ENCODE data around the gene UBAP2.

Gene UBAP2

DNA sequence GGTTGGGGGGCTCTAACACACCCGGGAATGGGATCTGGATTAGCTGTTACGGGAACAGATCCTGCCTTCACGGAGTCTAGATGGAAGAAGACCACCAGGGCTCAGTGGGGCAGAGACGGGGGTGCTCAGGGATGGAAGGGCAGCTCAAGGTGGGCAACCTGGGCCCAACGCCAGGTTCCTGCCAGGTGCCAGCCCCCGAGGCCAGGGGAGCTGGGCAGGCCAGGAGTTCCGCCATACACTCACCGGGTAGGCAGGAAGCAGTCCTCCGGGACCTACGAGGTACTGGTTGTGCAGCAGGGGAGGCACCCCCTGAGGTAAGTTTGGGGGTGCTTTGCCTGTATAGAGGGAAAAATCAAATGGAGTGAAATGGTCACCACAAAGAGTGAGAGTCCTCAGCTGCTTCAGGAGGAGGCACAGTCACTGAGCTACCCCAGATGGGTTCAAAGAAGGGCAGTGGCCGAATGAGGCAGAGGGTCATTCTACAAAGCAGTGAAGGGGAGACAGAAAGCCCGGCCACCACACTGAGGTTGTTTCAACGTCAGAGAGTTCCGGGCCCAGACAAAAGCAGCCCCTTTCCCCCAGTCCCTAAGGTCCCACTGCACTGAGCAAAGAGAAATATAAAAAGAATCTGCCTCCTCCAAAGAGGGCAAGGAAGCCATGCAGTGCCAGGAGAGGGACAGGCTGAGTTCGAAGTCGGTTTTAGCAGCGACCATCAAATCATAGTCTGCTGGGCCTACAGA lies 121.8 kb downstream of the UBAP2 start:
- in situ Hi-C loops (cut with MboI; ENCODE audit: low sequenced_read_pairs) = no loop called here

DNA sequence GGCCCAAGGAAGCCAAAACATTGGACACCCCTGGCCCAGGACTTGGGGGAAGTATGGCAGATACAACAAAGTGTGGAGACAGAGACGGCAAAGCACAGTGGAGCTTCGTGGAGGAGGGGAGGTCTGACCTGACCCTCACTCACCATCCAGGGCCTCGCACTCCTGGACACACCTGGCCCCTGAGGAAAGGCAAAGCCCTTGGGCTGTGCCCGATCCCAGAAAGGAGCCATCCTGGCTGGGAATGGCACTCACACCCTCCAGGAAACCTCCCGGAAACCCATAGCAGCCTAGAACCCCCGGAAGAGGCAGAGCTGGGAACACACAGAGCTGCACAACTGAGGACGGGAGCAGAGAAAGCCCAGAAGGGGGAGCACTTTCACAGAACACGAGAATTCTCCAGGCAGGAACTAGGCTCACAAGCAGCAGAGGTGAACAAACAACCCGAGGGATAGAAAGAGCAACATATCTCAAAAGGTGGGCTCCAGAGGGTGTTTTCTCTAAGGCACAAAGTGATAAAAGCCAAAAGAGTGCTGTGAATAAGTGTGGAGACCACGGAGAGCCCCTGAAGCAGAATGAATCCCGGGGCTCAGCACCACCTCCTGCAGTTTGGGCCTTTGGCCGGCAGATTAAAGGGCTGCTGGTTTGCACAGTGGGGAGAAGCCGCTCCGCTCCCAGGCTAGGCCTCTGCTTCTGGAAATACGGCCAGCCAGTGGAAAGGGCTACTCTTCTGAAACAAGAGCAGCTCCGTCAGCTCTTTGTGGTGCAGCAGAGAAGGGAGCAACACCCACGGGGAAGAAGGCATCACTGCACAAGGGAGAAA lies 123.5 kb downstream of the UBAP2 start:
- in situ Hi-C loops (cut with MboI; ENCODE audit: low sequenced_read_pairs) = no loop called here

DNA sequence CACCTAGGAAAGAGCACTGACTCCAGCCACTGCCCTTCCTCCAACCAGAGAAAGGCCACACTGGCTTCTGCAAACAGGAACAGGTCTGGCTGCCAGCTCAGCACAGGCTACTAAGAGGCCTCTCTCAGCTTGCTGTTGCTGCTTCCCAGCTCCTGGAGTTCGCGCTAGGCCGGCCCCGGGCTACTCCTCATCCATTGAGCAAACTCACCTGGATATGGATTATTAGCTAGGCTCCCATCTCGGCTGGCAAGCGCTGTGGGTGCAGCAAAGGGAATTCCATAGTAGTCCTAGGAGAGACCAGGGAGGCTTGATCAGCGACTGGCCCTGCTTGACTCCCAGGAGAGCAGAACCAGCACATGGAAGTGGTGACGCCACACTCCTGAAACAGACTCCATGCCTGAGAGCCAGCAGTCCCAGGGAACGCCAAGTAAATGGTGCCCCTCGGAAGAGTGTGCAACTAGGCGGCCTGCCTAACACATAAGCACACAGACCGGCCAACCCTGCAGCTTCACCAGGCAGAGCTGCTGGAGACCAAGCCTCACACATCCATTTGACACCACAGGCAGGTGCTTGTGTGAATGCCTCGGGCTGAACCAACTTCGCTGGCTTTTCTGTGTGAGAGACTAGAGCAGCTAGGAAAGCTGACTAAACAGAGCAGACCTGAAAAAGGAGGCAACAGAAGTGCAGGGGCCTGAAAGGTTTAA lies 124.5 kb downstream of the UBAP2 start:
- in situ Hi-C loops (cut with MboI; ENCODE audit: low sequenced_read_pairs) = no loop called here

DNA sequence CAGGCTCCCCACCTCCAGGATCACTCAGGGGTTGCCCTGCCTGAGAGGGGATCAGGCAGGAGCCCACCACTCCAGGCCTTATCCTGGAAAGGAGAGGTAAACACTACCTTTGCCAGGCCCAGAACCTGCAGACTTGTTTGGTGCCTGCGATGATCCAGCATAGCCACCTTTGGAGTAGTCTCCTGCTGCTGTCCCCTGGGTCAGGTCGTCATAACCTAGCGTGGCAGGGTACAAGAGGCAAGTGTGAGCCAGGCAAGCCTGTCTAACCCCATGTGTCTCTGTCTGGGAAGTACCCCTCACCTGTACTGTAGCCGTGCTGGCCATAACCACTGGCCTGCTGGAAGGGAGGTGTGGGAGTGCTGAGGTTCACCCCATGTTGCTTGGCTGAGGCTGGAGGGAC lies 125.6 kb downstream of the UBAP2 start:
- in situ Hi-C loops (cut with MboI; ENCODE audit: low sequenced_read_pairs) = no loop called here

DNA sequence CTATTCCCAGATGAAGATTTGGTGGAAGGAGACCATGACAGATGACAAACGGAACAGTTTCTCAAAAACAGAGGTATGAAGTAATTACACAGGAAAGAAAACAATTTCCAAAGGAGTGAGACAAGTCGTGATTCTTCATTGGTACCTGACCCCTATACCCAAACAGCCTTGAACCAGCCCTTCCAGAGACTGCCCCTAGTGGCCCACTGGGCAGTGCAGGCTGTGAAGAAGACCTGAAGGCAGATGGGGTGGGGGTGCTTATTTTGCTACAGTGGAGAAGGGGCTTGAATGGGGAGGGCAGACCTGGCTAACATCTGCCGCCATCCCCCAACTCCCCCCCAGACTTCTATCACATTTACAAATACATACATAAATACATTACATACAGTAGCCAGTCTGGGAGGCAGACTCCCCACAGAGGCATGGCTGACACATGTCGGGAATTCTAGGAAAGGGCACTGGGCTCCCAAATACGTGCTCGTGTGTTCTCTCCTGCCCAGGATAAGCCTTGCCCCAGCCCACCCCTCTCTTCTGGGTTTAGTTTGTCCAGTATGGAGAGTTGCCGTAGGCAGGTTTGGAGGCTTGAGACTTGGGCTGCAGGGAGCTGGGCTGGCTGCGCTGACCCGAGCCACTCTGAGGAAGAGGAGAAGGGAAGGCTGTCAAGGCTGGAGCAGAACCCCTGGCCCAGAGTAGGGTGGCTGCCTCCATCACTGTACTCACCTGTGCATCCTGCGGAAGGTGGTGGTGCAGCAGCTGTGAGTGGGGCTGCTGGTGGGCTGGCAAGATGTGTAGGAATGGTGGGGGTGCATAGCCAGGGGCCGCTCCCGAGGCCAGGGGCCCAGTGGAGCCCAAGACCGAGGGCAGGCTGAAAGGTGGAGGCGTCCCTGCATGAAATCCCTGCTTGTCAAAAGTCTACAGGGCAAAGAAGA lies 126.5 kb downstream of the UBAP2 start:
- in situ Hi-C loops (cut with MboI; ENCODE audit: low sequenced_read_pairs) = no loop called here

DNA sequence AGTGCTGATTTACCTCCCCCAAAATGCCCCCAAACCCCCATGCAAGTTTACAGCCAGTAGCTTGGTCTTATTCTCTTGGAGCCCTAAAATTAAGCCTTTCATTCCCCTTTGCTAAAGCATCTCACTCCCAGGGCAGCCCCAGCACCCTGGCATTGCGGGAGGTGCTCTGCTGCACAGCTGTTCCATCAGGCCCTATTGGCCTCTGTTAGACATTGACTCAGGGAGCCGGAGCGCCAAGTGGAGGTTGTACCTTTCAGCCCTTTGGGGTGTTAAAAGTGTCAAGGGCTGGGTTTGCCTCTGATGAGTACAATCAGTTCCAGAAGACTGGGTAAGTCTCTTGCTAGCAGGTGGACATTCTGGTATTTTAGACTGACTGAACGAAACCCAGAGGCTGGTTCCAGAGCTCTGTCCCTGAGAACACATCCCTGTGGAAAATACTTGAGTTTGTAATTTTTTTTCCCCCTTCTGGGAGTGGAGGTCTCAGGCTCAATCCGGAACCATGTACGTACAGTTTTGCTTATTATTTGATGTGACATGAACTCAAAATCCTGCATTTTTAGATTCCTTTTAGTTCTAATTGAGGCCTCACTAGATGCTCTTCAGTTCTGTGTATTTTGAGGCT lies 129.3 kb downstream of the UBAP2 start:
- in situ Hi-C loops (cut with MboI; ENCODE audit: low sequenced_read_pairs) = no loop called here

DNA sequence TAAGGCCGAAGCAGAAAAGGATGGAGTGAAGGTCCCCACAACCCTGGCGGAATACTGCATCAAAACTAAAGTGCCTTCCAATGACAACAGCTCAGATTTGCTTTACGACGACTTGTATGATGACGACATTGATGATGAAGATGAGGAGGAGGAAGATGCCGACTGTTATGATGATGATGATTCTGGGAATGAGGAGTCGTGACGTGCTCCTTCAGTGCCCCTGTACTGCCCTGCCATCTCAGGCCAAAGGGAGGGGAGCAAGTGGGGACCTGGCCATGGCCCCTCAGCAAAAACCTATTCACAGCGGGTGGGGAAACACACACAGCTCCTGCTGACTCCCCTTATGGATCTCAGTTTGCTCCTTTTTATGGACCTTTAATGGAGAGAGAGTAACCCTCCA lies 131.7 kb downstream of the UBAP2 start:
- in situ Hi-C loops (cut with MboI; ENCODE audit: low sequenced_read_pairs) = no loop called here

DNA sequence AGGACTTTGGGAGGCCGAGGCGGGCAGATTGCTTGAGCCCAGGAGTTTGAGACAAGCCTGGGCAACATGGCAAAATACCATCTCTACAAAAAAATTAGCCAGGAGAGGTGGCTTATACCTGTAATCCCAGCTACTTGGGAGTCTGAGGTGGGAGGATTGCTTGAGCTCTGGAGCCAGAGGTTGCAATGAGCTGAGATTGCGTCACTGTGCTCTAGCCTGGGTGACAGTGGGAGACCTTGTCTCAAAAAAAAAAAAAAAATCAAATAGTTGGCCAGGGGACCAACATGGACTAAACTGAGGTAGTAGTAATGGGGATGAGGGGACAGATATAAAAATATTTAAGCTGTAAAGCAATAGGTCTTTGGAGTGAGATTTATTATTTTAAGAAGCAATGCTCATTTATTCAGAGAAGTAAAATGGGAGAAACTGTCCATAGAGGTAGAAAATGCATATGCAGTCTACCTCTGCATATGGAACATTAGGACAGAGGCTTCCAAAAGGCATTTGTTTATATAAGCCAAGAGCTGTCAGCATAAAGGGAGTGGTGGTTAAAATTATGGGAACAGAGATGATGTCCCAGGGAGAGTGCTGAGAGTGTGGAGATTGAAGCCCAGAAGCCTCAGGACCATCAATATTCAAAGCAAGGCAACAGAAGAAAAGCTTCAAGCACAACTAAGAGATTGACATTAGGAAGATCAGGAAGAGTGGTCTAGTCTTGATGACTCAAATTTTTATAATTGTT lies 133.6 kb downstream of the UBAP2 start:
- in situ Hi-C loops (cut with MboI; ENCODE audit: low sequenced_read_pairs) = no loop called here

DNA sequence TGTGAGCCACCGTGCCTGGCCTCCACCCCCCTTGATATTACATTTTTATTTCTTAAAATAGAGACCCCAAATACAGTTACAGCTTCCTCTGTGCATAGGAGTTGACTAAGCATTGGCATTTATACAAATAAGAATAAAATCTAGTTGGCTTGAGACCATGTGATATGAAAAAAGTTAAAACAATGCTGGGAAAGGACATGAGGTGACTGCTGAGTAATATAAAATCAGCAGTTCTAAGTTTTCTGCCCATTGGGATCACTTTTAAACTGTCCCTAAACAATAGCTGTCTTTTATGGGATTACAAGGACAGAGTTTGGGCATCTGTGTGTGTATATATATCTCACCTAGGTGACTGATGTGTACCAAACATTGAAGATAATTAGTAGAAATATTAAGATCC lies 135.1 kb downstream of the UBAP2 start:
- in situ Hi-C loops (cut with MboI; ENCODE audit: low sequenced_read_pairs) = no loop called here

DNA sequence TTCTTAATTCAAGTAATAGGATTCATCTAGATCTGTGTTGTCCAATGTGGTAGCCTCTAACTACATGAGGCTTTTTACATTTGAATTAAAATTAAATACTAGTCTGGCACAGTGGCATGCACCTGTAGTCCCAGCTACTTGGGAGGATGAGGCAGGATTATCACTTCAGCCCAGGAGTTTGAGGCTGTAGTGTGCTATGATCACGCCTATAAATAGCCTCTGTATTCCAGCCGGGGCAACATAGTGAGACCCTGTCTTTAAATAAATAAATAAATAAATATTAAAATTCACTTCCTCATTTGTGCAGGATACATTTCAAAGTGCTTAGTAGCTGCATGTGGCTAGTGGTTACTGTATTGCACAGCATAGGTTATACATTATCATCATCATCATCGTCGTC lies 139.9 kb downstream of the UBAP2 start:
- in situ Hi-C loops (cut with MboI; ENCODE audit: low sequenced_read_pairs) = no loop called here

DNA sequence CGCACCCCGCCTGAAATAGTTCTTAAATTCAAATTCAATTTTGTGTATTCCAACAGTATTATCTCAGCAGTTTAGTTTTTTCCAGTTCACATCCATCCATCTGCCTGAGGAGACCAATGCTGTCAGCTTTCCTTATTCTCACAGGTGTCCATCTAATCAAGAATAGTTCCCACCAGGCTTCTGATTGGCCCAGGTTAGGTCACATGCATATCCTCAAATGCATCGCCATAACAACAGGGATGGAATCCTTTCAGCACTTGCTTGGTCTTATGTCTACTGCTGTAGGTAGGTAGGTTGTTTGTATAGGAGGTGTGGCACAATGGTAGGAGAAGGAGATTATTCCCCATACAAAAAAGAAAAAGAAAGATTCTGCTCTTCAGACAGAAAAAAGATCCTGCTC lies 140.6 kb downstream of the UBAP2 start:
- in situ Hi-C loops (cut with MboI; ENCODE audit: low sequenced_read_pairs) = no loop called here

DNA sequence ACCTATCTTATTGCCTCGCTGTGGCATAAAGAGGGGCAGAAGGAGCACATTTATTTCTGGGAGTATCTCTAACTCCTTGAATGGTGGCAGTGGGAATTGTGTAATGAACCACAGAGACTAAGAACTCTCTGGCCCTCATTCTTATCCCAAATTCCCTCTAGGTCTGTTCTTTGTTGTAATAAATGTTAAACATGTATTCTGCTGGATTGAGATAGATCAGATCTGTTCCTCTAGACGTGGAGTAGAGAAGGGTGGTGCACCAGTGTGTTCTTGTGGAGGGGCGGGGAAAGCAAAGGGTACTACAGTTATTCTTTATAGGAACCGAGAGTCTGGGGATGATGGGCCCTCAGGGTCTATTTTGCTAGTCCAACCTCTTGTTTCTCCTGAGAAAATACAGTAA lies 141.3 kb downstream of the UBAP2 start:
- in situ Hi-C loops (cut with MboI; ENCODE audit: low sequenced_read_pairs) = no loop called here

DNA sequence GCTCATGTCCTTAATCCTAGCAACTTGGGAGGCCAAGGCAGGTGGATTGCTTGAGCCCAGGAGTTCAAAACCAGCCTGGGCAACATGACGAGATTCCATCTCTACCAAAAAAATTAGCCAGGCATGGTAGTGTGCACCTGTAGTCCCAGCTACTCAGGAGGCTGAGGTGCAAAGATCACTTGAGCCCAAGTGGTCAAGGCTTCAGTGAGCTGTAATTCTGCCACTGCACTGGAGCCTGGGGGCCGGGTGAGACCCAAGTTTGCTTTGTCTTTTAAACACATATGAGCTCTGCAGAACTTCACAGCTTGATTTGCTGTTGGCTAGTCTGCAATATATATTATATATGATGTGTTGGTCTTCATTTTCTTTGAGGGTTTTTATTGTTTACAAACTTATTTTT lies 141.9 kb downstream of the UBAP2 start:
- in situ Hi-C loops (cut with MboI; ENCODE audit: low sequenced_read_pairs) = no loop called here

DNA sequence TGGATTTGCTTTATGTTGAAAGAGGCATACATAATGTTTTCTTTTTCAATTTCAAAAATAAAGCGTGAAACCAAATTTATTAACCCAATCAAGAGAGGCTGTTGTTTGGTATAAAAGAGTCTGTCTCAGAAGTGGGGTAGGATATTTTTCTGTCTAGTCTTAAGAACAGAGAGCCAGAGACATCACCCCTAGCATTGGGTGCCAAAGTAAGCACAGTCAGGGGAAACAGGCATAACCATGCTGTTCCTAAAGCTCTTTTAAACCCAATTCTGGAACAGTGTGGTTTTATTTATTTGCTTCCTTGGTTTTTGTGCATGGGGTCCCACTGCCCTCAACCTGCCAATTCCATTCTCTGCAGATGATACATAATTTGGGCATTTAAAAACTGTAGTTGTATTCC lies 143.6 kb downstream of the UBAP2 start:
- in situ Hi-C loops (cut with MboI; ENCODE audit: low sequenced_read_pairs) = no loop called here

DNA sequence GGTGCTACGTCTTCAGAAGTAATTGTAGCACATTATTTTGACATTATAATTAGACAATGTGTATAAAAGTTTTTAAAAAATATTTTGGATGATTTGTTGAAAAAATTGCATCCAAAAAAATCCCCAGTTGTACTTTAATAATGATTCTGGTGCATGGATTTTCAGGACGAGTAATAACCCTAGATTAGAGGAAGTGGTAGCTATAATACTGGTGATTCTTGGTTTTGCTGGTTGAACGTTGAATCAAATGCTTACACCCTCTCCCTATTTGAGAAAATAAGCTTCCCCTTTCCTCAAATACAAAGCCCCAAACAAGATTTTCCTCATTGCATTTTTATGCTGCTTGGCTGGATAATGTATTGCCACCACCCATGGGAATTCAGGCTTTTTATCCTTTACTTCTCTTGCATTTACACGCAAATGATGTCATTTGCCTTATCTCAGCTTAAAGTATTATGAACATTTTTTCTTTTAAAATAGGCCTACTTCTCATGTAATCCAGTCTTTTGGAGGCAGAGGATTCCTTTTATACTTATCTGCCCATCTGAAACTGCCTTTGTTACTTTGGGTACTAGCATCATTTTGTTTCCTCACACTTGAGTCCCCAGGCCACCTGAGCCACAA lies 145.4 kb downstream of the UBAP2 start:
- in situ Hi-C loops (cut with MboI; ENCODE audit: low sequenced_read_pairs) = no loop called here

DNA sequence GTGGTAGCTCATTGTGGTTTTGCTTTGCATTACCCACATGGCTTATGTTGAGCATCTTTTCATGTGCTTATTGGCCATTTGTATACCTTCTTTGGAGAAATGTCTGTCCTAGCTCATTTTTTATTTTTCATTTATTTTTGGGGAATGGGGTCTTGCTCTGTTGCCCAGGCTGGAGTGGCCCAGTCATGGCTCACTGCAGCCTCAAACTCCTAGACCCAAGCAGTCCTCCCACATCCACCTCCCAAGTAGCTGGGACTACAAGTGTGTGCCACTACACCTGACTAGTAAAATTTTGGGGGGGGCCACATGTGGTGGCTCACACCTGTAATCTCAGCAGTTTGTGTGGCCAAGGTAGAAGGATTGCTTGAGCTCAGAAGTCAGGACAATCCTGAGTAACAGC lies 154.4 kb downstream of the UBAP2 start:
- in situ Hi-C loops (cut with MboI; ENCODE audit: low sequenced_read_pairs) = no loop called here

DNA sequence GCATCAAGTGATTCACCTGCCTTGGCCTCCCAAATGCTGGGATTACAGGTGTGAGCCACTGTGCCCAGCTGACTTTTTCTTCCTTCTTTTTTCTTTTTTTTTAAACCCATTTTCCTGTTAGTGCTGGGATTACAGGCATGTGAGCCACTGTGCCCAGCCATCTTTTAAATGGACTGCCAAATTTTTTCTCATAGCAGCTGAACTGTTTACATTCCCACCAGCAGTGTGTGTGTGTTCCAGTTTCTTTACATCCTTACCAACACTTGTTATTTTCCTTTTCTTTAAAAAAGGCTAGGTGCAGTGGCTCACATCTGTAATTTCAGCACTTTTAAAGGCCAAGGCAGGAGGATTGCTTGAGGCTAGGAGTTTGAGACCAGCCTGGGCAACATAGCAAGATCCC lies 154.8 kb downstream of the UBAP2 start:
- in situ Hi-C loops (cut with MboI; ENCODE audit: low sequenced_read_pairs) = no loop called here

DNA sequence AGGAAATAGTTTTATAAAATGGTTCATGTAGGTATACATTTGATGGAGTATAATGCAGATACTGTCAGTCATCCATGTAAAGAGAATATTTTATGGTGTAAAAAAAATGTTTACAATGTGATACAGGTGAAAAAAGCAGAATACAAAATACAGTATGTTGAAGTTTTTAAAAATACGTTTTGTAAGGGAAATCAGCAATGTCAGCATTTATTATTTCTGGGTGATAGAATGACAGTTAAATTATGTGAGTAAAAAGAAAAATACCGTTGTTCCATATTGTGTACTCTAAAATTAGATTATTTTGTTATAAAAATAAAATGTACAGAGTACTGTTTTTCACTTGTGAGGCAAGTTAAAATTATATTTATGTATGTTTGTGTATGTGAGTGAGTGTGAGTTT lies 162.7 kb downstream of the UBAP2 start:
- in situ Hi-C loops (cut with MboI; ENCODE audit: low sequenced_read_pairs) = no loop called here

Measured in HL-60/S4 treated with phorbol 12-myristate 13-acetate at 8.2 ng/mL for 4 days and 3 days (cell line).